HG03066 (cell line): ENCODE measurements around the gene RIMKLA.

Experiments used
- ATAC-seq: cut with Tn5 transposase; IDR thresholded peaks from one replicate; pipeline ENCODE4 v1.9.1; 2021; ENCODE audit warnings: low read depth; ENCODE audit not compliant: unreplicated experiment

The RIMKLA gene, protein sequence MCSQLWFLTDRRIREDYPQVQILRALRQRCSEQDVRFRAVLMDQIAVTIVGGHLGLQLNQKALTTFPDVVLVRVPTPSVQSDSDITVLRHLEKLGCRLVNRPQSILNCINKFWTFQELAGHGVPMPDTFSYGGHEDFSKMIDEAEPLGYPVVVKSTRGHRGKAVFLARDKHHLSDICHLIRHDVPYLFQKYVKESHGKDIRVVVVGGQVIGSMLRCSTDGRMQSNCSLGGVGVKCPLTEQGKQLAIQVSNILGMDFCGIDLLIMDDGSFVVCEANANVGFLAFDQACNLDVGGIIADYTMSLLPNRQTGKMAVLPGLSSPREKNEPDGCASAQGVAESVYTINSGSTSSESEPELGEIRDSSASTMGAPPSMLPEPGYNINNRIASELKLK

DNA sequence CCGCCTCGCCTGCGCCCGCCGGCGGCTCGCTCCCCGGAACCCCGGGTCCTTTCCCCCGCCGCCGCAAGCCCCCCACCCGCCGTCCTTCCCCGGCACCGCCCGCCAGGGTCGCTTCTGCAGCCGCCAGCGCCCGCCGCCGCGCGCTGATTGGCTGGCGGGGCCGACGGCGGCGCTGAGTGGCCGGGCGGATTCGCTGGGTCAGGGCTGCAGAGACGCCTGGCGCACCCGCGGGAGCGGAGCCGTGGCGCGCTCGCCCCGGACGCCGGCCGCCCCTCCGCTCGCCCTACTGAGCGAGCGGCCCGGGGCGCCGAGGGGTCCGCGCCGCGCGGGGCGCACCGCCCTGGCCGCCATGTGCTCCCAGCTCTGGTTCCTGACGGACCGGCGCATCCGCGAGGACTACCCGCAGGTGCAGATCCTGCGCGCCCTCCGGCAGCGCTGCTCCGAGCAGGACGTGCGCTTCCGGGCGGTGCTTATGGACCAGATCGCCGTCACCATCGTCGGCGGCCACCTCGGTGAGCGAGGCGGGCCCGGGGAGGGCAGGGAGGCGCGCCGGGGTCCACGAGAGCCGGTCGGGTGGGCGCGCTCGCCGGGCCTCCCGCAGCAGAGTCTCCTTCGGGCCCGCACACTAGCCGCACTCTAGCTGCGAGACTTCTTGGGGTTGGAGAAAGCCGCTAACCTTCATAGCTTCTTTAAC, at the start of gene RIMKLA:
Gene RIMKLA (plus strand): TSS at position 207 of the 694 bp plus-strand sequence. CDS start 143 bp downstream, at position 350.
- ATAC-seq: peak; percentile 79

DNA sequence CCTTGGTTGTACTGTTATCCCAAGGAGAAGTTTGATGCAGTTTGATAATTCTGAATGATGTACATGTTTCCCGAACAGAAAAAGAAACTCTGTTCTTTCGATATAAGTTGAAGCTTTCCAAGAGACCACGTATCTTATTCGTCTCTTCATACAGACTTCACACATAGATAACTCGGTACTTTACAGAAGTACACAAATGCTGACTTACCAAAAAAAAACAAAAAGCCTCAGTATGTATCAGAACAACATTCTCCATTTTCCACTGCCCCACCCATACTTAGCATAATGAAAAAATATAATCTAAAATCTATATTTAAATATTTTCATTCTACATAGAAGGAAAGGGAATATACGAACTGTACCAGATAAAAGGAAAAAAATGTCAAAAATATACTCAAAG, 47.7 kb upstream of the RIMKLA start:
- ATAC-seq: no peak

DNA sequence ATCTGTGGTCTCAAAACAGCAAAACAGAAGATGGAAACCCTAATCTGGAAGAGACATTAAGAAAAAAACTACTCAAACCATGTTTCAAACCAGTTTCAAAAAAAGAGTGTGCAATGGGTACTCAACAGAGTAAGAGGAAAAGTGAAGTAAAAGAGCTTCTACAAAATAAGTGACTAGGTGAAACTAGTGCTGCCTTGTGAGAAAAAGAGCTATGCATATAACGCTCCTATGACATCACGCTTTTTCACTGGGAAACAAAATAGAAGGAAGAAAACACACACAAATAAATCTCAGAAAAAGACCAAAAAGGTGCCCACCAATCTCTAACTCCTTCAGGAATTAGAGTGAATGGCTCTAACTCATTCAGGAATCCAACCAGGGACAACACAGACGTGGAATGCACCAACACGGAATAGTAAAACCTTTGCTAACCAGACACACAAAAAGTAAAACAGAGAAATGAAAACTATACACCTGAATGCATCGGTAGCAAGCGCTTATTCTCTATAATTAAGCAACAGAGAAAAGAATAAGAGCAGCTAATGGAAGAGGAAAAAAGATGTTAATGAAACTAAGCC, 46.8 kb upstream of the RIMKLA start:
- ATAC-seq: no peak

DNA sequence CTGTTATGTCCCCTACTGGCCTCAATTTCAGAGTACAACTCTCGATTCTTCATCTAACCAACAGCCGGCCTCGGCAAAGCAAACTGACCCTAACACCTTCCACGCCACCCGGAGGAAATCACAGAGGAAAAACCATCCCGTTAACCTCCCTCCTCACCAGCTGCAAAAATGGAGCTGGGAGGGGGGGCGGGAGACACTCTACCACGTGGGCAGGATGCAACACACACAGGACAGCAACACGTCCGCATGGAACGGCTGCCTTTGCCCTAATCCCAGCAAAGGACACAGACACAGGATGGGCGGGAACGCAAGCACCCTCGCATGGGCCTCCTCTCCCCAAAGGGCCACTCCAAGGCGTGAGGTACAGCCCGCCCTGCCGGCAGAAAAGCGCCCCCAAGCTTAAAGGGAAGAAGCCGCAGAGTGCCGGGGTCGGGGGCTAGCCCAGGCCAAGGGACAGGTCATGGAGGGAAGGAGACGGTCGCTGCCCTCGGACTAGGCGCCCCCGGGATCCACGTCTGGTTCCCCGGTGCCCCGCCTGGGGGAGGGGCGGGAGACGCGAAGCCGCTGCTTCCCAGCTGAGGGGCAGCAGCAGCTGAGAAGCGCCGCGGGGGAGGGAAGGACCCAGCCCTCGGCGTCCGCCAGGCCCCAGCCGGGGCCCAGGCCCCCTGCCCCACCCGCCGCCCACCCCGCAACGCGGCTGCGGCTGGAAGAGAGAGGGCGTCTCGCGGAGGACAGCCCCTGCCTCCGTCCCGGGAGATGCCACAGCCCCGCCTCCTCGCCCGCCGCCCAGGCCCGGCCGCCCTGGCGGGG, 46.1 kb upstream of the RIMKLA start:
- peak; percentile 53 for ATAC-seq

DNA sequence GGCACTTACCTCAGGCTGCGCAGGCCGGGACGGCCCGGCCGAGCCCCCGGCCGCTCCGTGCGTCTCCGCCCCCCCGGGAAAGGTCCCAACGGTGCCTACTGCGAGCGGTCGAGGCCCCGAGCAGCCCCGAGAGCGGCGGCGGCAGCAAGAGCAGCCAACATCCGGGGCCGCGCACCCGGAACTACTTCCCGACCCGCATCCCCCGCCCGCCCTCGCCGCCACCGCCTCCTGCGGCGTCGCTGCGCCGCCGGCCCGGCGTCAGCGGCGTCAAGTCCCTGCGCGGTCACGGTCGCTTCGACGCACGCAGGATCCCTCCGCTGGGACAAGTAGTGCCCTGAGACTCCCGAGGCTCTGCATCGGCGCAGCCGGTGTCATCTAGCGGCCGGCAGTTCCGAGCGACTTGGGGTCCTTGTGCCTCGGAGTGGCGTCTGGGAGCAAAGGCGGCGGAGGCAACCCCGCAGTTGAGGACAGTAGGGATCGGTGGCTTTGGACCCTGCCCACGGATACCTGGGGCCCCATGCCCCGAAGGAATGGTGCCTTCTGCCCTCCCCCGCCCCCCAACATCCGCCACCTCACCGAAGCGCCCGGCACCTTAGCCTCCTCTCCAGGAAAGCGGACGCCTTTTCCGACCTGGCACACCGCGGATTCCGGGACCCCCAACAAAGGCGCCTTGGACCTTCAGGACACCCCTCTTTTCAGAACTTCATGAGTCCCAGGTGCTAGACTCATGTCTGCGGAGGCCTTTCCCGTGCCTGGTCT, 45.4 kb upstream of the RIMKLA start, which contains the start of gene FOXJ3:
Gene FOXJ3 (minus strand): TSS at position 186 of the 759 bp plus-strand sequence. CDS start 24,142 bp downstream, outside the sequence.
- ATAC-seq: peak; percentile 63

DNA sequence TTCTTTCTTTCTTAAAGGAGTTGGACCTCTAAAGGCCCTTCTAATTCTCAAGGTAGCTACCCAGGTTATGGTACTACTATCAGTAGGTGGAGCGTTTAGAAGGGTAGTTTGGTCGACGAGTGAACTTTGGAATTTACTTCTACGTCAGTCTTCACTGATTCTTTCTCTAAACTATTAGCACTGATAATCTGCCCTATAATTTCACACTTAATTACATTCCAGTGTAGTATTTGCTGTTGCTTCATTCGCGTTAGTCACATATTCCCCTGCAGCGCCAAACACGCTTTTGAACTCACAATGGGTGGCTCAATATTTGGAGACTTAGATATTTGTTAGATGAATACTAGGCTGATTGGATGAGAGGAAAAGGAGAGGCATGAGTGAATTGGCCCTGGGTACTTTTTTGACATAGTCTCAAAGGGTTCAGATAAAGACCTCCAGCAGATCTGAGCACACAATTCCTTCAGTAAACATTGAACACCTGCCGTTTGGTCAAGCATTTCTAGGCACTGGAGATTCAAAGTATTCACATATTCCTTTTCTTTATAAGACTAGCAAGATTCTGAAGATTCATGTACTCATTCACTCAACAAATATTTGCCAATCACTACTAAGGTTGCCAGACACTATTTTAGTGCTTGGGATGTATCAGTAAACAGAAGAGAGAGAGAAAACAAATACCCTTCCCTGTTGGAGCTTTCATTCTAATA, 44.6 kb upstream of the RIMKLA start:
- ATAC-seq: no peak

DNA sequence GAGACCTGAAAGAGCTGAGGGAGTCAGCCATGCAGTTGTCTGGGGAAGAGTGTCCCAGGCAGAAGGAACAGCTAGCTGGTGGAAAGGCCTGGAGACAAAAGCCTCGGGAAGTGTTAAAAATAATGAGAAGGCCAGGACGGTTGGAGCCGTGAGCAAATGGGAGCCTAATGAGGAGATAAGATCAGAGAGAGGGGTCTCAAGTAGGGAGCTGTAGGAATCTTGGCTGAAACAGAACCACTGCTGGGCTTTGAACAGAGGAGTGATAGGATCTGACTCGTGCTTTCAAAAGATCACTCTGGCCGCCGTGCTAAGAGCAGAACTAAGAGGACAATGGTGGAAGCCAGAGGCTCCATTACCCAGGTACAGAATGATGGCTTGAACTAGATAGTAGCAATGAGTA, 43.6 kb upstream of the RIMKLA start:
- no peak for ATAC-seq

DNA sequence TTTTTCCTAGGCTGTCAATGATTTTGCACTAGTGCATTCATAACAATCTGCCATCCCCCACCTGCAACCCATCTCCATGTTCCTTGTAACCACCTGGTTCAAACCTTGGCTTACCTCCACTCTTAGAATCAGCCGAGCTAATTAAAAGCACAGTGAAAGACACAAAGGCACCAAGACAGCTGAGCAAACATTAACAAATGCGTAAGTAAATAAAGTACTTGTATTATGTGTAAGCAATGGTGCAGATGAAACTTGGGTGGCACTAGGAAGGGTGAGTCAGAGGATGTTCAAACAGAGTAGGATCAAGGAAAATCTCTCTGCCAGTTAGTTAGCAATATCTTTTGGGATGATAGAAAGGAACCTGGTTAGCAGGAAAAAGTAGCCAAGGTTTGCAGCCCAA, 40.5 kb upstream of the RIMKLA start:
- ATAC-seq: no peak

DNA sequence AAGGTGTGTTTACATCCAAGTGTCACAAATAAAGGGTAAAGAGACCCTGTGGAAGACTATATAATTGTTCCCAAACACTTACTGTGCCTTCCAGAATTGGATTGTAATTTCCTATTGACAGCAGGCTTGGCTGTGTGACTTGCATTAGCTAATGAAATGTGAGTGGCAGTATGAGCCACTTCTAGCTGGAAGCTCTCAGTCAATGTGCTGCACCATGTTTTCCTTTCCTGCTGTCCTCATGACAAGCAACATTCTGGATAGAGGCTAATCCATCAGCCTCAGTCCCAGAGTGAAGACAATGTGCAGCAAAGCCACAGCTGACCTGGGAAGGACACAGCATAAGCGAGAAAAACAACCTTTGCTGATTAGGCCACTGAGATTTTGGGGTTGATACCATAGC, 39.7 kb upstream of the RIMKLA start:
- no peak for ATAC-seq

DNA sequence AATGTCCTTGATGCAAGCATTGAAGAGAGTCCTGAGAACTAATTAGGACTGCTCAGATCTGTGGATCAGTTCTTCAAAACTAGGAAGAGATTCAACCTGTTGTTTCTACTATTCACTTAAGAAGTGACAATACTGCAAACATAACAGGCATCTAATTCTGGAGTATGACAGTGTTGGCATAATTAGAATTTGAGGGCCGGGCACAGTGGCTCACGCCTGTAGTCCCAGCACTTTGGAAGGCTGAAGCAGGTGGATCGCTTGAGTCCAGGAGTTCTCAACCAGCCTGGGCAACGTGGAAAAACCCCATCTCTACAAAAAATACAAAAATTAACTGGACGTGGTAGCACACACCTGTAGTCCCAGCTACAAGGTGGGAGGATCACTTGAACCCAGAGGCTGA, 37.5 kb upstream of the RIMKLA start:
- no peak for ATAC-seq

DNA sequence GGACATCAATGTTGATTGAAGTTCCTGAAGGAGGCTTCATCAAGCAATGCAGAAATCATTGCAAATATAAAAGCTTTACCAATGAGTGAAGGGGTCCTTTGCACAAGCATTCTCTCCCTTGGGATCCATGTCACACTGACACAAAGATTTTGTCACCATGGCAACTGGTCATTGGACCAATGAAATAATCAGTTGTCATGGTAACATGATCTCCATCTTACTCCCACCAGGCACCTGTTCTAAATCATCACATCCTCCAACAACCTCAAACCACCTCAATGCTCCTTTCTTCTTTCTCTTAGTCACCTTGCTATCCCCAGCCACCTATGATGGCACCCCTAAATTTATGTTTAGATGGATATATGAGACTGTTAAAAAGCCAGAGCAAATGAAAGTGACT, 32.1 kb upstream of the RIMKLA start:
- ATAC-seq: no peak

DNA sequence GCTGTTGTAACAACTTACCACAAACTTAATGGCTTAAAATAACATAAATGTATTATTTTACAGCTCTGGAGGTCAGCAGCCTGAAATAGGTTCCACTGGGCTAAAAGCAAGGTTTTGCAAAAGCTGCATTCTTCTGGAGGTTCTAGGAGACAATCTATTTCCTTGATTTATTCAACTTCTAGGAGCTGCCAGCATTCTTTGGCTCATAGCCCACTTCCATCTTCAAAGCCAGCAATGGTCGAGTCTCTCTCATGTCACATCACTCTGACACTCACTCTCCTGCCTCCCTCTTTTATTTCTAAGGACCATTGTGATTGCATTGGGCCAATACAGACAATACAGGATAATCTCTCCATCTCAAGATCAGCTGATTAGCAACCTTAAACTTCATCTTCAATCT, 30.5 kb upstream of the RIMKLA start:
- ATAC-seq: no peak

DNA sequence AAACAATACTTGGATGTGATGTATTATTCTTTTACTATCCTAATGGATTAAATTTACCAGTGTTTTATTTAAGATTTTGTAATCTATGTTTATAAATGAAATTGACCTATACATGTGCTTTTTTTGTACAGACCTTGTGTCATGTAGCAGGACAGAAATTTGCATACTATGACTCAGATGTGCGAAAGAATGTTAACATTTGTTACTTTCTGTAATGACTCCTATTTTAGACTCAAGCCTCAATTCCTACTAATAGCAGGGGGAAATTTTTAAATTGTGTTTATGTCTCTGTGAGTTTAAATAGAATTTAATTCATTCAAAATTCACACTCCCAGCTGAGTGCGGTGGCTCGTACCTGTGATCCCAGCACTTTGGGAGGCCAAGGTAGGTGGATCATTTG, 21.8 kb upstream of the RIMKLA start:
- ATAC-seq: peak; percentile 78

DNA sequence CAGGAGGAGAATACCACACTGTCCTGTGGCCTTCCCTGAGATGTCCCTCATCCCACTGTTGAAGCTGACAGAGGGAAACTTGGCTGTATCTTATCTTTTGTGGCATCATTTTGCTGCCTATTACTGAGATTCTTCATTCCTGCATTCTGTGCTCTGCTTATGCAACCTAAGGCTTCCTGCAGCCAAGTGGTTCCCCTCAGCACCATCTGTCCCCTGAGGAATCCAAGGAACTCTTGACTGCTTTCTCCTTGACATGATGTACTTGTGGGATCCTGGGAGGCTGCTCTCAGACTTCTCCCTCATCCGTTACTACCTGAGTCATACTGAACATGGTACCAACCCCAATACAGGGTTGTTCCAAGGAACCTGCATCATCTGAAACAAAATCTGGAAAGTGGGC, 21.1 kb upstream of the RIMKLA start:
- ATAC-seq: no peak

DNA sequence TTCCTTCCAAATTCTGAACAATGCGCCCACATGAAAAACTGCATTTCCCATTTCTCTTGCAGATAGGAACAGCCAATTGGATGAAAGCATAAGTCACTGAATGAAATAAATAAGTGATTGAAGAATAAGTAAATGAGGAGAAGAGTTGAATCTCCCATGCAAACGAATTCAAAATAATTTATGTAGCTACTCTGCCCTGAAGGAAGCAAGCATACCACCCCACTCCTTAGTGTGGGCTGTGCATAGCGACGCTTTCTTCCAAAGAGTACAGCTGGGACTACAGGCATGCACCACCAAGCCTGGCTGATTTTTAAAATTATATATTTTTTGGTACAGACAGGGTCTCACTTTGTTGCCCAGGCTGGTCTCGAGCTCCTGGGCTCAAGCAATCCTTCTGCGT, 16.5 kb upstream of the RIMKLA start:
- ATAC-seq: no peak

DNA sequence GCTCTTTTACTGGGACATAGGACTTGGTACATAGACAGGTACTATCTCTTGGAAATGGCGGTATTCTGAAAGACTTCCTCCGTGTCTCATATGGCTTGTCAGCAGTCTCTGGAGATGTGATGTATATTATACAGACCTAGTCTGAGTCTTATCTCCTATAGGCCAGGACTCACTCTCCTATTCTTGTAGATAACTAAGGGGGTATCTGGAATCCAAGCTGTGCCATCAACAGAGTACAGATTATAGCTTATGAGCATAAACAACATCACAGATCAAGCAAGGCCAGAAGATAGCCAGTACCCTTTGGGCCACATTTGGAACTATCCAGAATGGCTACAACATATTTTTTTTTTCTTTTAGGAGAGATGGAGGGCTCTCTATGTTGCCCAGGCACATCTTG, 16.1 kb upstream of the RIMKLA start:
- ATAC-seq: no peak

DNA sequence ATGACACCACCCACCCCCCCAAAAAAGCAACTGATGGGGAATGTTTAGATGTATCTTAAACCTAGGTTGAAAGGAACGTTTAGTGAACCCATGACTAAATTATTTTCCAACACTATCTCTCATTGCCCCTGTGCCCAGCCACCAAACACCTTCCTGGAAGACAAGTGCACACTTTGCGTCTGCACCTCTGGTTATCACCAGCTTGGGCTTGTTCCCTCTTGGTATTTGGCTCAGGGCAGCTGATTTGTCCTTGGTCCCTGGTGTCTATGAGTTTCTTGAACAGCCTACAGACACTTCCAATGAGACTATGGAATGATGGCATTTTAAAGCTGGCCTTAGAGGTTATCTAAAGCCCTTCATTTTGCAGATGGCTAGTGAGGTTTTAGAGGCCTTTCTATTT, 15.5 kb upstream of the RIMKLA start:
- ATAC-seq: no peak

DNA sequence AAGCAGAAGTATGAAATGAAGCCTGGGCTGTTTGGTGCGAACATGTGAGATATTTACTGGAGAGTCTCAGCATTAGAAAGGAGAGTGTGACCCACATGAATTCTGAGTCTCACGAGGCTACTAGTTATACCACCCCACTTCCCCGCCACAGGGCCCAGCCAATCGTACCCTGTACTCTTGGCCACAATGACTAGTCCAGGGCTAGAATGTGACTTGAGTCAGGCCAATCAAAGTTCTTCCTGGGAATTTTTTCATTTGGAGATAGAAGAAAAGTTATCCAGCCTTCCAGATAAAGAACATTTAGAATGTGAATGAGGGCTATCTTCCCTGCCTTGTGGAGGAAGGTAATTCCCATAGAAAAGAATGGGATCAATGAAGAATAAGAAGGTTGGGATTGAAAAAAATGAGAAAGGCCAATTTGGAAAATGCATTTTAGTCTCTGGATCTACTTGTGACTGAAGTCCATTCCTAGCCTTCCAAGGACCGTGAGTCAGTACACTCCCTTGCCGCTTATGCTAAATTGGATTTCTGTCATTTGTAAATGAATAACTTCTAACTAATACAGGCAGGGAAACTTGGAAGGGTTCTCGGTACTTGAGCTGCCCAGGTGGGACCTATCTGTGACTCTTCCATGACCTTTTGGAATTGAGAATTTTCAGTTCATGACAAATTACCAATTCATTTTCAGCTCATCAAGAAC, 12.3 kb upstream of the RIMKLA start:
- no peak for ATAC-seq

DNA sequence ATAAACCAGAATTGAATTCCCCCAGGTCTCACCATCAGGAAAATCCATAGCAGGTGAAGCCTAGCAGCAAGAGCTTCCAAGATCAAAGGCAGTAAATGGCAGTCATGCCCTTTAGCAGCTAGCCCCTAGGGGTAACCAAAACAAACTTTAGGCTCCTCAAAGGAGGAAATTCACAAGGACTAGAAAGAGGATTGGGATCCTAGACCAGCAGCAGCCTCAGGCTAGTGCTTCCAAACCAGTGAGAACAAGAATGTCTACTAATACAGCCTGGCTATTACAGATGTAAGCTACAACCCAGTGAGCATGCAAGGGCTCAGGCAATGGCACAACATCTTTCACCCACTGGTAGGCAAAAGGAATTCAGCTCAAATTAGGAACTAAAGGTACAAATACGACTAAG, 11.1 kb upstream of the RIMKLA start:
- no peak for ATAC-seq
